HG03571 (cell line): ENCODE results near the gene TBC1D22B.
"Not testable (repeated sequence)": the region's sequence is repeated elsewhere in the genome, so short reads cannot be mapped to it uniquely, and the experiment has no call there.

Experiments used
- ATAC-seq: cut with Tn5 transposase; IDR thresholded peaks from one replicate; pipeline ENCODE4 v1.9.1; 2021; ENCODE audit not compliant: unreplicated experiment

Gene TBC1D22B

DNA sequence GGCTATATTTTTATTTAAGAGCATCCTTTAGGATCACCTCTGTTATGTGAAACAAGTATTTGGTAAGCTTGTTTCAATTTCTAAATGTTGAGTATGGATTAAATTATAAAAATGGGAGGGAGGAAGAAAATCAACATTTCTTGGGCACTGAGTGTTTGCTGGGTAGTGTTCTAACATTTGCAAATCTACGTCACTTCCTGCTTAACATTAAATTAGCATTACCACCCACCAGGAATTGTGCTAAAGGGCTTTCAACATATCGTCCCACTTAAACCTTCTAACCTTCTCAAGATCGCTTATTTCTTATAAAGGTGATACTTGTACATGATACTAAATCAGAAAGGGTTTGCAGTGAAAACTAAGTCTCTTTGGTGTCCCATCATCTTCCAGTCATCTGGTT, 8.3 kb downstream of the TBC1D22B start:
- no peak for ATAC-seq

- ATAC-seq: no peak
Observed at GRCh38 chr6:37269105-37269504, 11.5 kb downstream of the TBC1D22B start.

GRCh38 chr6:37272834-37273566, 15.4 kb downstream of the TBC1D22B start:
- no peak for ATAC-seq

- no peak for ATAC-seq
Observed at GRCh38 chr6:37273690-37274089, 16.1 kb downstream of the TBC1D22B start.

DNA sequence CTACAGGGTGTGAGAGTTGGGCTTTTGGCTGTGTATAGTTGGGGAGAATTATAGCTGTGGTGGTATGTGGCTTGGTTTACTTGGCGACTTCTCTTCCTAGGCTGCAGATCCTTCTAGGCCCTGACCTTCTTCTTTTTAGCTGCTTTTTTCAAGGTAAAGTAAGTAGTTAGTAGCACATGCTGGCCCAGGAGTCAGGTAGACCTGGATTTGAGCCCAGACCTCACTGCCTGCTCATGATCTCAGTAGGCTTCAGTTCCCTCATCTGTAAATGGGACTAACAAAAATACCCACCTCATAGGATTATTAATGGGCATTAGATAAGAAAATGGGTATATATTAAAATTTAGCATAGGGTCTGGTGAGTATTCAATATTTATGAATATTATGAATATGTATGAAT, 17.8 kb downstream of the TBC1D22B start:
- ATAC-seq: no peak

GRCh38 chr6:37277001-37277409, 19.4 kb downstream of the TBC1D22B start:
- ATAC-seq: peak; percentile 70

DNA sequence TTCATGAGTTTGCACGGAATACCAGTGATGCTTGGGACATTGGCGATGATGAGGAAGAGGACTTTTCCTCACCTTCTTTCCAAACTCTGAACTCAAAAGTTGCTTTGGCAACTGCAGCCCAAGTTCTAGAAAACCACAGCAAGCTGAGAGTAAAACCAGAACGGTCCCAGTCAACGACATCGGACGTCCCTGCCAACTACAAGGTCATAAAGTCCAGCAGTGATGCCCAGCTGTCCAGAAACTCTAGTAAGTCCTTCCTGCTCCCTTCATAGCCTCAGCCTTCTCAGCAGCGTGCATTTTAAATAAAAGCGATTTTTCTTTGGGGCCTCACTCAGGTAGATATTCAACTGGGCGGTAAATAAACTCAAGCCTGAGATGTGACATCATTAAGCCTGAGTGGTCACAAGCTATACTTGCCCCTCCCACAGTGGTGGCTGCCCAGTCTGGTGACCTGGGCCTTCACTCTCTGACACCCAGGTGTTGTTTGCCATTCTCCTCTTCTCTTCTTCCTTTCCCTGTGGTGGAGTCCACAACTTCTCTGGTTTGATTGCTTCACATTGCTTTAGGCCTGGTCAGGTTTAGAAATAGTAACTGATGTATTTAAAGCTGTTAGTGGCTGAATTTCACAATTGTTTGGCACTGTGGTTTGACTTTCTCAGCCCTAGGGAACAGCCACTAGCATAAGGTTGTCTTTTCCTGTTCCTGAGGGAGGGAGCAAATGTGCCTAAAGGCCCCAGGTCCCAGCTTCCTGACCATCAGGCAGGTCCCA, 22.0 kb downstream of the TBC1D22B start:
- no peak for ATAC-seq

DNA sequence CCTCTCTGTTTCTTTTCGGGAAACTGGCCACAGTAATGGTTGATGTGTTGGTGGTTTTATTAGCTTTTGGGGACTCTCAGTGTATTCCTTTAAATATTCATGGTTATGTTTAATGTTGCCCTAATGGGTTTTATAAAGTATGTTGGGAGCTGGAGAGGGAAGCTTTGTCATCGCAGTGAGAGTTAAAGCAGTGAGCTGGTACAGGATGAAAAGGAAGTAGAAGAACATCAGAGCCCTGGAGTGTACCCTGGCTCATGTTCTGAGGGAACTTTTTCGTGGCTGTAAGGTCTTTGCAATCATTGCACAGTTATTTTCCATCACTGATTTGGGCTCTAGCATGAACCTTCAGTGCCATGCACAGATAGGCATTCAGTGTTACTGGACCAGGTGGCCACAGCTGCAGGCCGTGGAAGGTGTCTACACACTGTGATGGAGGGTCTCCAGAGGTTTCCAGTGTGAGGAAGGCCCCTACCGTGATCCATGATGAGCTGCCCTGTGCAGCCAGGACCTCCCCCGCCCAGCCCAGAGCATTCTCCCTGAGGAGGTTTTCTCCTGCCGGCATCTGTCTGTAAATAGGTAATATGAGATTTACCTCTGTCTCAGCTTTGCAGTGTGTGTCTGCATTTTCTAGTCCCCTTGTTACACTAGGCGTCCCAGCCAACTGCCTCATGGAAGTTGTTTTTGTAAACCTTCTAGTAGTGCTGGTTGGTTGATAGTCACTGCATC, 22.8 kb downstream of the TBC1D22B start:
- no peak for ATAC-seq

- ATAC-seq: no peak
Observed at GRCh38 chr6:37282371-37282770, 24.8 kb downstream of the TBC1D22B start.

DNA sequence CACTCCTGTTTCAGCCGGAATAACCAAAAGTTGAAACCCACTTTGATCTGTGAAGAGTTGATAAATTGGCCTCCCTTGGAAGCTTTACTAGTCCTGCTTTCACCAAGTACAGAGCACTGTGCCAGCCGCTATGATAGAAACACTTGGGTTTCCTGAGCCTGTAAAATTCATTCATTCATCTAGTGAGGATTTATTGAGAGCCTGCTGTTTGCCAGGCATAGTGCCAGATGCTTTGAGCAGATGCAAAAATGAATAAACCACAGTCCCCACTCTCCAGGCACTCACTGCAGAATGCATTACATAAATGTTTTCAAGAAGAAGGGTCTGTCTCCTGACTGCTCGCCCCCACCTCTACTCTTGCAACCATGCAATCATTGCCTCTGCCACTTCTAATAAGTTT, 25.7 kb downstream of the TBC1D22B start:
- no peak for ATAC-seq

- no peak for ATAC-seq
Observed at GRCh38 chr6:37283671-37284151, 26.1 kb downstream of the TBC1D22B start.

DNA sequence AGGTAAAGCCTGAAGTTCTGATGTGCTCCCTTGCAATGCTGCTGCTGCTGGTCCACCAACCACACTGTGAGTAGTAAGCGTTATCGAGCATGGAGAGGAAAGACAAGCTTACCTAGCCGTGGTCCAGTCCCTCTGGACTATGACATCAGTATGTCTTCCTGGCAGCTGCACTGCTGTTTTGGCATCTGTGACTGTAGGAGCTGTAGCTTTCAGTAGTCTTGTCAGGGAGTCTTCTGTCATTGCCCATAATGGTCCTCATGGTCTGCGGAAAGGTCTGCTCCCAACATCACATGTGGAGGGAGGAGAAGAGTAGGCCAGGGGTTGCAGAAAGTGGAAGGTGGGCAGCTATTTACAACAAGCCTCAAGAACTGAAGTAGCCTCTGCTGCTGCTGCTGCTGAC, 27.2 kb downstream of the TBC1D22B start:
- ATAC-seq: no peak

DNA sequence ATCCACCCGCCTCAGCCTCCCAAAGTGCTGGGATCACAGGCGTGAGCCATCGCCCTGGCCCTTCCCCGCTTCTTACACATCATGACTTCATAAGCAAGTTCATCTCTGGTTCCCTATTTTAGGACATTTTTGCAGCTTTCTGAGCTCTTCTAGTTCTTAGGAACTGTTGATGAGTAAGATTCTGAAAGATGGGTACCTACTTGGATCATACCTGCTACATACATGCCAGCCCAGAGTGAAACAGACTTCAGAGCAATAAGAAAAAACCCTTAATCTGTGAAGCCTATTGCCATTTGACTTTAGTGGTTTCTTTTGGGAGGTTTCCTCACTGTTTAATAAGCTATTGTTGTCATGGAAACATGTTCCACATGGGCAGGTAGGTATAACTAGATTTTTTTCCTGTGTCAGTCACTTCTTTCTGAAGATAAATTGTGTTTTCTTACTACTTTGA, 28.3 kb downstream of the TBC1D22B start:
- ATAC-seq: peak; percentile 44

GRCh38 chr6:37287519-37288157, 30.1 kb downstream of the TBC1D22B start:
- peak; percentile 47 for ATAC-seq

GRCh38 chr6:37288247-37288646, 30.7 kb downstream of the TBC1D22B start:
- ATAC-seq: no peak

GRCh38 chr6:37289931-37290330, 32.4 kb downstream of the TBC1D22B start:
- no peak for ATAC-seq

- no peak for ATAC-seq
Observed at GRCh38 chr6:37293426-37293825, 35.9 kb downstream of the TBC1D22B start.

DNA sequence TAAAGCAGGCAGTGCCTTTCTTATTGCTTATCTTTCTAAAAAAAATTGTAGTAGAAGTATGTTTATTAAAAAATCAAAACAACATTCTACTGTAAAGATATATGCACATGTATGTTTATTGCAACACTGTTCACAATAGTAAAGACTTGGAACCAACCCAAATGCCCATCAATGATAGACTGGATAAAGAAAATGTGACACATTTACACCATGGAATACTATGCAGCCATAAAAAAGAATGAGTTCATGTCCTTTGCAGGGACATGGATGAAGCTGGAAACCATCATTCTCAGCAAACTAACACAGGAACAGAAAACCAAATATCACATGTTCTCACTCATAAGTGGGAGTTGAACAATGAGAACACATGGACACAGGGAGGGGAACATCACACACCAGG, 40.1 kb downstream of the TBC1D22B start:
- not testable (repeated sequence) for ATAC-seq

DNA sequence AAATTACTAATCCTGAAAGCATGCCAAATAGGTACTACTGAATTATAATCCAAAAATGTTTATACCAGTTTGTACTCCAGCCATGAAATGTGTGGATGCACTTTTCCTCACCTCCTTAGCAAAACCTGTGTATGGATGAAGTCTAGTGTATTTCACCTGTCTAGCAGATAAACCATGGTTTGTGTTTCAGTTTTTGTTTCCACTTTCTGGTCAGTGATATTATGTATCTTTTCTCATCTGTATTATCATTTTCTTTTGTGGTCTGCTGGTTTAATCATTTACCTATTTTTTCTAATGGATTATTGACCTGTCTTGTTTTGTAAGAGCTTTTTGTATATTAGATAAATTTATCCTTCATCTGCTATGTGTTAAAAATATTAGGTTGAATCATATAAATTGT, 41.4 kb downstream of the TBC1D22B start:
- peak; percentile 49 for ATAC-seq

DNA sequence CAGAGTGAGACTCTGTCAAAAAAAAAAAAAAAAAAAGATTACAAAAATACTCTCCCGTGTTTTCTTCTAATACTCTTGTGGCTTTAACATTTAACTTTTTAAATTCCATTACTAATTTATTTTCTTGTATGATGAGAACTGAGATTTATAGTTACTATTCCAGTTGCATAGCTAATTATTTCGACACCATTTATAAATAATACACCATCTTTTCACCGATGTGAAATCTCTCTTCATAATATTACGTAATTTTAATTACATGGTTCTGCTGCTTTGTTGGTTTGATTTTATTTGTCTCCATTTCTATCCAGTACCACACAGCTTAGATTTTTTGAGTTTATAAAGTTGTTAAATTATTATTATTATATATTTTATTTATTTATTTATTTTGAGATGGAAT, 42.4 kb downstream of the TBC1D22B start:
- ATAC-seq: no peak

GRCh38 chr6:37302086-37302686, 44.6 kb downstream of the TBC1D22B start:
- no peak for ATAC-seq
